HS-5 (cell line): ENCODE data around the gene BRD8.

Experiments
- DNase-seq: peaks from one replicate; pipeline ENCODE4 v3.0.0-alpha.2; 2012; ENCODE audit warnings: low read depth

The BRD8 gene

GRCh38 chr5:138102454-138103318, 75.7 kb downstream of the BRD8 start:
- DNase-seq = no peak

GRCh38 chr5:138096997-138097828, 81.2 kb downstream of the BRD8 start:
- DNase-seq = no peak

GRCh38 chr5:138096363-138096762, 82.1 kb downstream of the BRD8 start:
- DNase-seq = no peak

GRCh38 chr5:138095100-138095907, 83.1 kb downstream of the BRD8 start:
- DNase-seq = no peak

GRCh38 chr5:138093036-138093435, 85.4 kb downstream of the BRD8 start:
- no peak for DNase-seq

- DNase-seq = no peak
Observed at GRCh38 chr5:138092301-138092700, 86.1 kb downstream of the BRD8 start.

GRCh38 chr5:138091685-138092084, 86.7 kb downstream of the BRD8 start:
- no peak for DNase-seq
